ENCODE data around the gene CCSER1. TPM values are rescaled to one million over a fixed set of nuclear protein-coding genes. Genes with fewer than 3 reads are reported as not detected.

CCSER1 gene
- total RNA-seq, 1 experiment from 2014 or later = 5.9 TPM

DNA sequence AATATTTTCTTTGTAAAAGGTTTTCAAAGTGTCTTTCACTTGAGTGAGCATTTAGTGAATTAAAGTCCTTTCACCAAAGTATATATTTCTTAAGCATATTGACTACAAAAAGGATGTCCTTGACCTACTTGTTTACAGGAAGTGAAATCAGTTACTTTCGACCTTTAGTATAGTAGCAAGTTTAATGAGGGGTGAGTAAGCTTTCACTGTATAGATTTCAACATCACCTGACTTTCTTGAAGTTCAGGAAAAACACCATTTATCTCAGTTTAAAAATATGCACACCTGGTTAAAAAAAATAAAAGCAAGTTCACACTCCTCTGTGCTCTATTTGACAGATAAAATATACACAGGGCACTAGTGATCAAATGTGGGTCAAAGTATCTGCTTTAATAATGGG, 88.1 kb downstream of the CCSER1 start:
- Histone ChIP-seq H3K27me3 (ENCODE audit: insufficient read depth, low read depth) (no peaks in the 10 kb centered on the region), H2AFZ (no peak overlapping the region), H3K4me2 (peak overlapping the region; percentile 56), H3K4me1 (replicated peaks; ENCODE audit: insufficient read depth) (peaks cover 14% of the 10 kb centered on the region; the same call in 1 of the 2 replicates), H3K4me3 (no peak overlapping the region), H3F3A (ENCODE audit: insufficient read depth, low read depth) (no peaks in the 10 kb centered on the region), H3K36me3 (ENCODE audit: low read depth) (no peaks in the 10 kb centered on the region), H3K79me2 (ENCODE audit: low read depth) (no peaks in the 10 kb centered on the region), H3K9me2 (ENCODE audit: insufficient read depth) (no peaks in the 10 kb centered on the region), H3K27ac (peak overlapping the region; percentile 68), H3K9me3 (ENCODE audit: insufficient read depth, low read depth) (no peaks in the 10 kb centered on the region), H4K20me1 (ENCODE audit: insufficient read depth) (no peaks in the 10 kb centered on the region)
- intact Hi-C loops (cut with micrococcal nuclease; ENCODE audit: unreplicated experiment) = no loop called here
- CTCF ChIA-PET = no interaction called here
- POLR2A ChIA-PET (ENCODE audit: unreplicated experiment) = no interaction called here
- peak in 1 of 2 experiments; percentile 67 for DNase-seq
- TF ChIP-seq EZH2 (IDR thresholded peaks at IDR 0.05; ENCODE audit: low read depth) = no peak
- TF ChIP-seq, protein P1, sequence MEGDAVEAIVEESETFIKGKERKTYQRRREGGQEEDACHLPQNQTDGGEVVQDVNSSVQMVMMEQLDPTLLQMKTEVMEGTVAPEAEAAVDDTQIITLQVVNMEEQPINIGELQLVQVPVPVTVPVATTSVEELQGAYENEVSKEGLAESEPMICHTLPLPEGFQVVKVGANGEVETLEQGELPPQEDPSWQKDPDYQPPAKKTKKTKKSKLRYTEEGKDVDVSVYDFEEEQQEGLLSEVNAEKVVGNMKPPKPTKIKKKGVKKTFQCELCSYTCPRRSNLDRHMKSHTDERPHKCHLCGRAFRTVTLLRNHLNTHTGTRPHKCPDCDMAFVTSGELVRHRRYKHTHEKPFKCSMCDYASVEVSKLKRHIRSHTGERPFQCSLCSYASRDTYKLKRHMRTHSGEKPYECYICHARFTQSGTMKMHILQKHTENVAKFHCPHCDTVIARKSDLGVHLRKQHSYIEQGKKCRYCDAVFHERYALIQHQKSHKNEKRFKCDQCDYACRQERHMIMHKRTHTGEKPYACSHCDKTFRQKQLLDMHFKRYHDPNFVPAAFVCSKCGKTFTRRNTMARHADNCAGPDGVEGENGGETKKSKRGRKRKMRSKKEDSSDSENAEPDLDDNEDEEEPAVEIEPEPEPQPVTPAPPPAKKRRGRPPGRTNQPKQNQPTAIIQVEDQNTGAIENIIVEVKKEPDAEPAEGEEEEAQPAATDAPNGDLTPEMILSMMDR (conservative IDR thresholded peaks at IDR 0.05) = no peak
- BruUV-seq (replicated peaks) = no TSS peak

DNA sequence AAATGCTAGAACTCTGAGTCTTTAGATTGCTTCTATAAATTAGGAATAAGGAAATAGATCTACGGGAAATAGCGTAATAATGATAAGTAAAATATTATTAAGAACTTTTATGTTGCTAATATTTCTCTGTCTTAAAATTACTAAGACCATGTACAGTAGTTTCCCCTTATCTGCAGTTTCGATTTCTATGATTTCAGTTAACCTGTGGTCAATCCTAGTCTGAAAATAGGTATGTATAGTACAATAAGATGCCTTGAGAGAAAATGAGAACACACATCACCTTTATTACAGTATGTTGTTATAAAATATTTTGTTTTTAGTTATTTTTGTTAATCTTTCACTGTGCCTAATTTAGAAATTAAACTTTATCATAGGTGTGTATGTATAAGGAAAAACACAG, 92.6 kb downstream of the CCSER1 start:
- CTCF ChIA-PET = no interaction called here
- H3K9me3 ChIP-seq (ENCODE audit: insufficient read depth, low read depth) = no peaks in the 10 kb centered on the region
- intact Hi-C loops (cut with micrococcal nuclease; ENCODE audit: unreplicated experiment) = no loop called here
- POLR2A ChIA-PET (ENCODE audit: unreplicated experiment) = no interaction called here
- H2AFZ ChIP-seq = no peak overlapping the region
- no peak overlapping the region for H3K27ac ChIP-seq
- no peaks in the 10 kb centered on the region for H3K9me2 ChIP-seq (ENCODE audit: insufficient read depth)
- no peaks in the 10 kb centered on the region for H4K20me1 ChIP-seq (ENCODE audit: insufficient read depth)
- DNase-seq = no peak
- H3K36me3 ChIP-seq (ENCODE audit: low read depth) = no peaks in the 10 kb centered on the region
- no peaks in the 10 kb centered on the region for H3F3A ChIP-seq (ENCODE audit: insufficient read depth, low read depth)
- no peak overlapping the region for H3K4me3 ChIP-seq
- TF ChIP-seq EZH2 (IDR thresholded peaks at IDR 0.05; ENCODE audit: low read depth) = no peak
- TF ChIP-seq, protein P1 (conservative IDR thresholded peaks at IDR 0.05) = no peak
- H3K4me1 ChIP-seq (replicated peaks; ENCODE audit: insufficient read depth) = peaks cover 14% of the 10 kb centered on the region; the same call in 1 of the 2 replicates
- H3K27me3 ChIP-seq (ENCODE audit: insufficient read depth, low read depth) = no peaks in the 10 kb centered on the region
- no peaks in the 10 kb centered on the region for H3K79me2 ChIP-seq (ENCODE audit: low read depth)
- no peak overlapping the region for H3K4me2 ChIP-seq
- BruUV-seq (replicated peaks) = no TSS peak

DNA sequence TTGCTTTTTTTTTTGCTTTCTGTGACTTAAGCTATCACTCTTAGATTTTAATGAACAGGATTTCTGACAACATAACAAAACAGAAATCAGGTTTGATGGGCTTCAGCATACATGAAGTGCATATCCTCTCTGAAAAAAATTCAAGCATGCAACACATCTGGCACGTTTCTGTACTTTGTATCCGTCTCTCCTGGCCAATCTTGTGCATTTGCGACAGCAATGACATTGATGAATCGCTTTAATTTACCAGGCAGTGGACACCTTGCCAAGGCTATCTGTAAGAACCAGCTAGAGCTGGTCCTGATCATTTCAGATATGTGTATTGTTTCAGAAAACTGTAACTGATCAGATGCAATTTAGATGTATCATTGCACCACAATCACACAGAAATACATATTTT, 93.3 kb downstream of the CCSER1 start:
- Histone ChIP-seq H3K4me3 (no peak overlapping the region), H2AFZ (no peak overlapping the region), H4K20me1 (ENCODE audit: insufficient read depth) (no peaks in the 10 kb centered on the region), H3F3A (ENCODE audit: insufficient read depth, low read depth) (no peaks in the 10 kb centered on the region), H3K9me3 (ENCODE audit: insufficient read depth, low read depth) (no peaks in the 10 kb centered on the region), H3K36me3 (ENCODE audit: low read depth) (no peaks in the 10 kb centered on the region), H3K27me3 (ENCODE audit: insufficient read depth, low read depth) (no peaks in the 10 kb centered on the region), H3K4me2 (no peak overlapping the region), H3K9me2 (ENCODE audit: insufficient read depth) (no peaks in the 10 kb centered on the region), H3K4me1 (replicated peaks; ENCODE audit: insufficient read depth) (peaks cover 9% of the 10 kb centered on the region; the same call in 1 of the 2 replicates), H3K27ac (no peak overlapping the region), H3K79me2 (ENCODE audit: low read depth) (no peaks in the 10 kb centered on the region)
- ChIA-PET POLR2A (ENCODE audit: unreplicated experiment) (no interaction called here), CTCF (no interaction called here)
- DNase-seq = no peak
- intact Hi-C loops (cut with micrococcal nuclease; ENCODE audit: unreplicated experiment) = no loop called here
- BruUV-seq (replicated peaks) = no TSS peak
- TF ChIP-seq, protein P1 (conservative IDR thresholded peaks at IDR 0.05) = no peak
- TF ChIP-seq EZH2 (IDR thresholded peaks at IDR 0.05; ENCODE audit: low read depth) = no peak

All from PC-9 (cell line).